ENCODE data around the gene METTL1.
"Not testable (repeated sequence)": the region's sequence is repeated elsewhere in the genome, so short reads cannot be mapped to it uniquely, and the experiment has no call there.

Gene METTL1
- 4.1 reads per million, percentile 16 among the genes with 10 or more reads in this experiment for total RNA-seq

GRCh38 chr12:57771873-57772428 is at the start of gene METTL1:
TSS of gene METTL1 (minus strand) at chr12:57772105. CDS start at chr12:57772083, 22 bp downstream.
- DNase-seq, result peak; percentile 85

- DNase-seq, result not testable (repeated sequence)
These were observed 49.1 kb upstream of the METTL1 start for GRCh38 chr12:57821015-57821414.

GRCh38 chr12:57820119-57820518 is 48.2 kb upstream of the METTL1 start:
- DNase-seq, result not testable (repeated sequence)

GRCh38 chr12:57817990-57818331 is 46.1 kb upstream of the METTL1 start:
- not testable (repeated sequence) for DNase-seq

- DNase-seq, result no peak
These were observed 45.5 kb upstream of the METTL1 start for GRCh38 chr12:57817261-57817989.

GRCh38 chr12:57816855-57817151 is 44.9 kb upstream of the METTL1 start:
- no peak for DNase-seq

GRCh38 chr12:57816001-57816854 is 44.3 kb upstream of the METTL1 start:
- DNase-seq, result no peak

- DNase-seq, result no peak
These were observed 43.5 kb upstream of the METTL1 start for GRCh38 chr12:57815177-57816000.

GRCh38 chr12:57813971-57814772 is 42.3 kb upstream of the METTL1 start:
- DNase-seq, result no peak

GRCh38 chr12:57813111-57813970 is 41.4 kb upstream of the METTL1 start:
- no peak for DNase-seq

- DNase-seq, result no peak
These were observed 39.3 kb upstream of the METTL1 start for GRCh38 chr12:57811028-57811755.

GRCh38 chr12:57810450-57810849 is 38.5 kb upstream of the METTL1 start:
- no peak for DNase-seq

GRCh38 chr12:57809425-57809824 is 37.5 kb upstream of the METTL1 start:
- no peak for DNase-seq

- no peak for DNase-seq
These were observed 36.4 kb upstream of the METTL1 start for GRCh38 chr12:57808351-57808750.

GRCh38 chr12:57807285-57807684 is 35.4 kb upstream of the METTL1 start:
- no peak for DNase-seq

GRCh38 chr12:57806677-57807076 is 34.8 kb upstream of the METTL1 start:
- DNase-seq, result no peak

GRCh38 chr12:57803319-57803893 is 31.5 kb upstream of the METTL1 start:
- DNase-seq, result no peak

GRCh38 chr12:57802607-57803006 is 30.7 kb upstream of the METTL1 start:
- no peak for DNase-seq

GRCh38 chr12:57800965-57801364 is 29.1 kb upstream of the METTL1 start:
- no peak for DNase-seq

- no peak for DNase-seq
These were observed 26.0 kb upstream of the METTL1 start for GRCh38 chr12:57797933-57798332.

All from effector CD4-positive, alpha-beta T cell (primary cell).